Urinary bladder (tissue), 4 donors: Measurements from ENCODE around the gene ERH. TPM values are rescaled to one million over a fixed set of nuclear protein-coding genes. Genes with fewer than 3 reads are reported as not detected.

Source experiments
- DNase-seq: peaks from one replicate; pipeline ENCODE4 v3.0.0-alpha.2; 2015; ENCODE audit errors: extremely low spot score
- H3K27ac ChIP-seq: one replicate; pipeline ENCODE4 v1.5.1; 2013; ENCODE audit warnings: low read depth, mild to moderate bottlenecking, moderate library complexity
- H3K36me3 ChIP-seq: one replicate; pipeline ENCODE4 v1.6.1; 2013; ENCODE audit warnings: mild to moderate bottlenecking, moderate library complexity; ENCODE audit not compliant: insufficient read depth
- H3K4me1 ChIP-seq: one replicate; pipeline ENCODE4 v1.6.1; 2013; ENCODE audit warnings: mild to moderate bottlenecking, moderate library complexity; ENCODE audit not compliant: insufficient read depth
- H3K4me3 ChIP-seq: one replicate; pipeline ENCODE4 v1.5.1; 2013; ENCODE audit warnings: low read depth, low read length
- WGBS: extraction: QIAGEN DNeasy Blood & Tissue Kit; methylation state at CpG from one replicate; pipeline ENCODE4 v1.1.7; 2013; 5-methylcytosine and 5-hydroxymethylcytosine counted together
- polyA plus RNA-seq: library from polyadenylated mRNA; stranded (reverse); fragments of 200-250 nt; gene quantifications from one replicate; pipeline ENCODE4 v1.2.3, GENCODE V29; 2013
- total RNA-seq: library from RNA; depleted of rRNA; stranded (reverse); fragments of >200 nt; gene quantifications from one replicate; pipeline ENCODE4 v1.2.3, GENCODE V29; 2014
- donor health status: healthy with polysubstance abuse.
- donor health status: healthy.

The ERH gene
- total and polyA plus RNA-seq, 2 donors = 131 to 135 TPM

DNA sequence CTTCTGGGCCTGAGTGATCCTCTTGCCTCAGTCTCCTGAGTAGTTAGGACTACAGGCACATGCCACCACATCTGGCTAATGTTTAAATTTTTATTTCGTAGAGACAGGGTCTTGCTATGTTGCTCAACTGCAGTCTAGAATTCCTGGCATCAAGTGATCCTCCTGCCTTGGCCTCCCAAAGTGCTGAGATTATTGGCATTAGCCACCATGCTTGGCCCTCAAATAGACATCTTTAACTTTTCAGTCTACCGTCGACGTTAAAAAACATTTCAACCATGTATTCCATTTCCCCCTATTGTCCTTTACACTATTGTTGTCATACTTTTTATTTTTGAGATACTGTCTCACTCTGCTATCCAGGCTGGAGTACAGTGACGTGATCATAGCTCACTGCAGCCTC is 22.4 kb downstream of the ERH start:
- H3K36me3 ChIP-seq = peaks cover 2% of the 10 kb centered on the region
- no peak overlapping the region for H3K27ac ChIP-seq
- no peak for DNase-seq
- H3K4me1 ChIP-seq = no peaks in the 10 kb centered on the region
- 98% methylated on average over 5 of the region's 5 CpGs for WGBS
- no peak overlapping the region for H3K4me3 ChIP-seq

- no peaks in the 10 kb centered on the region for H3K4me1 ChIP-seq
- H3K27ac ChIP-seq = no peak overlapping the region
- DNase-seq = no peak
- WGBS = 97% methylated on average over 3 of the region's 3 CpGs
- H3K36me3 ChIP-seq = no peaks in the 10 kb centered on the region
- no peak overlapping the region for H3K4me3 ChIP-seq
Observed at GRCh38 chr14:69375182-69375581, 22.9 kb downstream of the ERH start.

DNA sequence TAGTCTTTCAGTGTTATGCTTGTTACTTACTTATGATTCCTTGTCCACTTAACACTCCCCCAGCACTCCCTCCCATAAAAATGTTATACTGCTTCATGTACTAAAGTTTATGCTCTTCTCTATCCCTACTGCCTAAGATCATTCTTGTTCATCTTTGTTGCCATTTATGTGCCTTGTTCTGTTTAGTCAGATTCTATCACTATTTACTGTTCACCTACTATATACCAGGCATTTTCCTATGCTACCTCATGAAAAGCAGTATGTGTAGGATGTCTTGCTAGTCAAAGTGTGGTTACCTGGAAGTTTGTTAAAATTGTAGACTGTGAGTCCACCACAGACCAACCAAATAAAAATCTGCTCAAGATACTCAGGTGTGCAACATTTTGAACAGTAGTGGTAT is 23.9 kb downstream of the ERH start:
- DNase-seq = no peak
- H3K4me1 ChIP-seq = no peaks in the 10 kb centered on the region
- H3K4me3 ChIP-seq = no peak overlapping the region
- no peak overlapping the region for H3K27ac ChIP-seq
- H3K36me3 ChIP-seq = no peaks in the 10 kb centered on the region

DNA sequence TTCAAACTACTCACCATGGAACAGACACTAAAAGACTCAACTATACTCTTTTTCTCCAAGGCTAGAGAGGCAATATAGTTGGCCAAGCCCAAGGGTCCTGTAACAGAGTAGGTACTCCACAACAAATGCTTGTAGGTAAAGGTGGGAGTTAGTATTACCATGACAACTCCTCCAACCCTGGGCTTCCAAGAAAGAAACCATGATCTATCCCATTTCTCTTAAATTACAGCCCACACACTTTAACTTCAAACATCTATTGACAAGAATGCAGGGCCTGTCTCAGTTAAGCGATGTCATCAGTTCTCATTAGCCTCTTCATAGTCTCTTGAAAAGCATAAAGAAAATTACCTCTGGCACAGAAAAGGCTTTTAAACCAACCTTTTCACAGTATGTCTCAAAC is 25.0 kb downstream of the ERH start:
- Histone ChIP-seq H3K4me3 (no peak overlapping the region), H3K36me3 (no peaks in the 10 kb centered on the region), H3K27ac (no peak overlapping the region), H3K4me1 (no peaks in the 10 kb centered on the region)
- no peak for DNase-seq
- 46% methylated on average over 1 of the region's 1 CpG for WGBS

DNA sequence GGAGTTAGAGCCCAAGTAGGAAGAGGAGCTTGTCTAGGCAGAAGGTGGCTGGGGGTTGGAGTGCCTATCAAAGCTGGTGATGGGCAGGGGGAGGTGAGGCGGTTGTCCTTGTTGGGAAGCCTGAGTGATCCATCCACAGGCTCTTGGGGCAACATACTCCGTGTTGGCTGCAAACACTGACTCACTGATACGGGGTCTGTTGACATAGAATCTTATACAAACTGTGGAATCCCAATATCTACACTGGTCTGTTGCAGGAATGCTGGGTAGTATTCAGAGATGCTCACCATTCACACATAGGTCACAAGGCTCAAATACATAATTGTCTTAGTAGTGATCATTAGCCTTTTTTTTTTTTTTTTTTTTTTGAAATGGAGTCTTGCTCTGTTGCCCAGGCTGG is 26.0 kb downstream of the ERH start:
- H3K4me1 ChIP-seq = no peaks in the 10 kb centered on the region
- no peaks in the 10 kb centered on the region for H3K36me3 ChIP-seq
- 97% methylated on average over 3 of the region's 3 CpGs for WGBS
- H3K4me3 ChIP-seq = no peak overlapping the region
- no peak for DNase-seq
- no peak overlapping the region for H3K27ac ChIP-seq

DNA sequence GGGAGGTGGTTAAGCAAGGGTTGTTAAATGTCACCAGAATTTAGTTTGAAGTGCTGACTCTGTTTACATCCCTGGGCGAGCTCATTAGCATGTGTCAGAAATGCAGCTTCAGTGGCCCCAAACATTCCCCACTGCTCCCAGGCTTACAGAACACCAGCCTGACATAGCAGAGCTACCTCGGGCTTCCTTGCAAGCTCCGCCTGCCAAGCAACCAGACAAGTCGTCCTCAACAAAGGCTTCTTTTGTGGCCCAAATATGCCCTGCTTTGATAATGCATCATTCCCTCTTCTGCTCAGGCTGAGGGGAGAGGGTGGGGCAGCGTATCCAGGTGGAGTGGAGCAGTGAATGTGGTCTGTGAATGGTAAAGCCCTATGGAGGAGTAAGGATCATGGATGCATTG is 28.0 kb downstream of the ERH start:
- Histone ChIP-seq H3K36me3 (no peaks in the 10 kb centered on the region), H3K27ac (no peak overlapping the region), H3K4me3 (no peak overlapping the region), H3K4me1 (no peaks in the 10 kb centered on the region)
- 56% methylated on average over 5 of the region's 5 CpGs for WGBS
- DNase-seq = no peak

DNA sequence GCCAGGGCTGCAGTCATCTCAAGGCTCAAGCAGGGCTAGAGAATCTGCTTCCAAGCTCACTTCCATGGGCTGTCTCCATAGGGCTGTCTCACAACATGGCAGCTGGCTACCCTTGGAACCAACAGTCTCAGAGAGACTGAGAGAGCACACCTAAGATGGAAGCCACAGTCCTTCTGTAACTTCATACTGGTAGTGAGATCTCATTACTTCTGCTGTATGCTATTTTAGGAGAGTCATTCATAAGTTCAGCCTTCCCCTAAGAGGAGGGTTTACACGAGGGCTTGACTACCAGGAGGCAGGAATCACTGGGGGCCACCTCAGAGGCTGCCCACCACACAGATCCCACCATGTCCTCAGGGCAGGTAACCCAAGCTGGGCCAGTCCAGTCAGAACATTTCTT is 29.7 kb downstream of the ERH start:
- H3K27ac ChIP-seq = no peak overlapping the region
- no peak for DNase-seq
- no peak overlapping the region for H3K4me3 ChIP-seq
- H3K36me3 ChIP-seq = no peaks in the 10 kb centered on the region
- H3K4me1 ChIP-seq = no peaks in the 10 kb centered on the region
- WGBS = 89% methylated on average over 1 of the region's 1 CpG

DNA sequence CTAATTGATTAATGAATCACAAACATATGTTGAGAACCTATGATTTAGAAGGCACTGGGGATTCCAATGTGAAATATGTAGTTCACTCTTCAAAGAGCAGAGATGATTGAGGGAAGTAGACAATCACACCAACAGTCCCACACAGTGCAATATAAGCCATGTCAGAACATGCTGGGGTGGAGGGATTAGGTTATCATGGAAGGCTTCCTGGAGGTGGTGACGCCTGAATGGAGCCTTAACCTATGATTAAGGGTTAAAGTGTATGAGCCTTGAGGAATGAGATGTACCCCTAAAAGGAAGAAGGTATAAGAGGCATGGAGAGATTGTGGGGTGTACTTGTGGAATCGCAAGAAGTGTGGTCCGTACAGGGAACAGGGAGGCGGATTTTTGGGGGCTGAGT is 31.3 kb downstream of the ERH start:
- WGBS = 96% methylated on average over 4 of the region's 4 CpGs
- H3K4me1 ChIP-seq = no peaks in the 10 kb centered on the region
- H3K27ac ChIP-seq = no peak overlapping the region
- no peaks in the 10 kb centered on the region for H3K36me3 ChIP-seq
- DNase-seq = no peak
- no peak overlapping the region for H3K4me3 ChIP-seq

DNA sequence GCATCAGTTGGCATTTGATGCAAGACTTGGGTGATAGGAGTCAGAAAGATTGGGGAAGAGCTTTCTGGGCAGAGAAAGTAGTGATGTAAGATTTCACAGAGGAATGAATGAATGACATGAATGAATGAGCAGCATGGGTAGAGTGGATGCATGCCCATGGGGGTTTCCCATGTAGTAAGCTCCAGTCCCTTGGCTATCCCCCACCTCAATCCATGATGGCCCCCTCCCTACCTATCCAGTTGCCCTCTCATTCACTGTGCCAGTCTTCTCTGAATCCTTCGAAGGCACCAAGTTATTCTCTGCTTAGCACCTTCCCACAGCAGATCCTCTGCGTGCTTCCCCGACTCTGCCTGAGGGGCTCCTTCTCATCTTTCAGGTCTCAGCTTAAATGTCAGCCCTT is 32.0 kb downstream of the ERH start:
- 38% methylated on average over 3 of the region's 3 CpGs for WGBS
- no peaks in the 10 kb centered on the region for H3K4me1 ChIP-seq
- H3K4me3 ChIP-seq = no peak overlapping the region
- no peak for DNase-seq
- no peak overlapping the region for H3K27ac ChIP-seq
- H3K36me3 ChIP-seq = no peaks in the 10 kb centered on the region

- no peaks in the 10 kb centered on the region for H3K36me3 ChIP-seq
Observed at GRCh38 chr14:69364378-69364777, 33.7 kb downstream of the ERH start.

GRCh38 chr14:69363964-69364363 is 34.1 kb downstream of the ERH start:
- Histone ChIP-seq H3K36me3 (no peaks in the 10 kb centered on the region), H3K4me1 (no peaks in the 10 kb centered on the region), H3K4me3 (no peak overlapping the region), H3K27ac (no peak overlapping the region)
- no peak for DNase-seq
- 81% methylated on average over 4 of the region's 4 CpGs for WGBS

More at GRCh38 chr14:69364378-69364777, 33.7 kb downstream of the ERH start:
- Histone ChIP-seq H3K27ac (no peak overlapping the region), H3K4me1 (no peaks in the 10 kb centered on the region), H3K4me3 (no peak overlapping the region)
- 82% methylated on average over 2 of the region's 2 CpGs for WGBS
- DNase-seq = no peak

- DNase-seq = no peak
- Histone ChIP-seq H3K4me3 (no peak overlapping the region), H3K27ac (no peak overlapping the region)
Observed at GRCh38 chr14:69363055-69363454, 35.0 kb downstream of the ERH start.

DNA sequence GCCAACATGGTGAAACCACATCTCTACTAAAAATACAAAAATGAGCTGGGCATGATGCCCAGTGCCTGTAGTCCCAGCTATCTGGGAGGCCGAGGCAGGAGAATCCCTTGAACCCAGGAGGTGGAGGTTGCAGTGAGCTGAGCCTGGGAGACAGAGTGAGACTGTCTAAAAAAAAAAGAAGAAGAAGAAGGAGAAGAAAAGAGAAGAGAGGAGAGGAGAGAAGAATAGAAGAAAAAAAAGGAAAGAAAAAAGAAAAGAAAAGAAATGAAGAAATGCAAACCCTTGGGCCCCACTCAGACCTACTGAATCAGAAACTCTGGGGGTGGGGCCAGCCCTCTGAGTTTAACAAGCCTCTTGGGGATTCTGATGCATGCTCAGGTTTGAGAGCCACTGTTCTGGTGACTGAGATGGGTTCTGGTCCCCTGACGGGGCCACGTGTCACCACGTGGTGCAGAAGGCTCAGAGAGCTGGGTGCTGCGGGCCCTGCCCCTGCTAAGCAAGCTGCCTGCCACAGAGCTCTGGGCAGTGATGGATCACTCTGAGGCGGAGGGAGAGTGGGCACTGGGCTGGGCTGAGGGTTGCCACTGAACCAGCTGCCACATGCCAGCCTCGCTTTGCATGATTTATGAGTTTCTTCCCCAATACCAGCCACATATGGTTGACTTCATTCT is 37.5 kb downstream of the ERH start:
- H3K4me3 ChIP-seq = no peak overlapping the region
- no peak overlapping the region for H3K27ac ChIP-seq
- H3K4me1 ChIP-seq = no peaks in the 10 kb centered on the region
- H3K36me3 ChIP-seq = no peaks in the 10 kb centered on the region
- 68% methylated on average over 7 of the region's 7 CpGs for WGBS
- no peak for DNase-seq

More at GRCh38 chr14:69363055-69363454, 35.0 kb downstream of the ERH start:
- 21% methylated on average over 9 of the region's 9 CpGs for WGBS
- Histone ChIP-seq H3K36me3 (no peaks in the 10 kb centered on the region), H3K4me1 (no peaks in the 10 kb centered on the region)

DNA sequence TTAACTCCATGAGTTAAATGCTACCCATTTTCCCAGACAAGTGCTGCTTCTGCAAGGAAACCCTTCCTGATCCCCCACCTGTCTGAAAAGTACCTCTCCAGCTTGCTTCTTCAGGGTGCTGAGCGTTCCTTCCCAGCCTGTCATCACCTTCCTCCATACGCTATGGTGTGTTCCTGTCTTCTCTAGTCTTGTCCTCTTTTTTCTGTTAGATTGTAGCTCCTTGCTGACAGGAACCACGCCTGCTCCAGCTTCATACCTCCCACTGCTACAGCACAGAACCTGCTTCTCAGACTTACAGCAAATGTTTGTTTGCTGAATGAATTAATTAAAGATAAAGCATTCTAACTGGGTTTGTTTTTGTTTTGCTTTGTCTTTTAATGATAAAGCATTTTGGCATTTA is 39.1 kb downstream of the ERH start:
- no peaks in the 10 kb centered on the region for H3K4me1 ChIP-seq
- H3K27ac ChIP-seq = no peak overlapping the region
- WGBS = 92% methylated on average over 3 of the region's 3 CpGs
- no peaks in the 10 kb centered on the region for H3K36me3 ChIP-seq
- no peak overlapping the region for H3K4me3 ChIP-seq
- no peak for DNase-seq
